ENCODE data around the gene SIK2. TPM values are rescaled to one million over a fixed set of nuclear protein-coding genes. Genes with fewer than 3 reads are reported as not detected.
"Not testable (repeated sequence)": the region's sequence is repeated elsewhere in the genome, so short reads cannot be mapped to it uniquely, and the experiment has no call there.

SIK2 gene
- total RNA-seq, 4 donors from 2014 or later: 20.7 to 35.0 (median 26.8) TPM

GRCh38 chr11:111715142-111715816 lies 113.0 kb downstream of the SIK2 start:
- peaks cover 11 to 16% of the 10 kb centered on the region in 2 donors for H3K36me3 ChIP-seq
- intact Hi-C loops (cut with DNase I): no loop called here
- TF ChIP-seq, protein P1, sequence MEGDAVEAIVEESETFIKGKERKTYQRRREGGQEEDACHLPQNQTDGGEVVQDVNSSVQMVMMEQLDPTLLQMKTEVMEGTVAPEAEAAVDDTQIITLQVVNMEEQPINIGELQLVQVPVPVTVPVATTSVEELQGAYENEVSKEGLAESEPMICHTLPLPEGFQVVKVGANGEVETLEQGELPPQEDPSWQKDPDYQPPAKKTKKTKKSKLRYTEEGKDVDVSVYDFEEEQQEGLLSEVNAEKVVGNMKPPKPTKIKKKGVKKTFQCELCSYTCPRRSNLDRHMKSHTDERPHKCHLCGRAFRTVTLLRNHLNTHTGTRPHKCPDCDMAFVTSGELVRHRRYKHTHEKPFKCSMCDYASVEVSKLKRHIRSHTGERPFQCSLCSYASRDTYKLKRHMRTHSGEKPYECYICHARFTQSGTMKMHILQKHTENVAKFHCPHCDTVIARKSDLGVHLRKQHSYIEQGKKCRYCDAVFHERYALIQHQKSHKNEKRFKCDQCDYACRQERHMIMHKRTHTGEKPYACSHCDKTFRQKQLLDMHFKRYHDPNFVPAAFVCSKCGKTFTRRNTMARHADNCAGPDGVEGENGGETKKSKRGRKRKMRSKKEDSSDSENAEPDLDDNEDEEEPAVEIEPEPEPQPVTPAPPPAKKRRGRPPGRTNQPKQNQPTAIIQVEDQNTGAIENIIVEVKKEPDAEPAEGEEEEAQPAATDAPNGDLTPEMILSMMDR (IDR thresholded peaks at IDR 0.05): no peak
- no peak for TF ChIP-seq POLR2A (IDR thresholded peaks at IDR 0.05)
- WGBS, 2 donors: 89% methylated on average over 5 of the region's 5 CpGs
- no peak for DNase-seq
- H3K4me1 ChIP-seq: peaks cover 0 to 14% of the 10 kb centered on the region in 2 donors
- H3K4me3 ChIP-seq (replicated peaks in 1 of 3): no peak overlapping the region
- H3K27me3 ChIP-seq: no peaks in the 10 kb centered on the region
- no peaks in the 10 kb centered on the region for H3K9me3 ChIP-seq
- H3K27ac ChIP-seq: no peak overlapping the region

- H3K27ac ChIP-seq; H3K27me3 ChIP-seq; intact Hi-C loops (cut with DNase I); H3K9me3 ChIP-seq; DNase-seq; H3K4me3 ChIP-seq (replicated peaks in 1 of 3): not testable (repeated sequence)
- whole genome bisulfite sequencing, 2 donors: 97 to 100% methylated on average over 3 of the region's 3 CpGs
- H3K36me3 ChIP-seq: peaks cover 32% of the 10 kb centered on the region in 2 donors
- H3K4me1 ChIP-seq: peaks cover 0 to 14% of the 10 kb centered on the region in 2 donors
These were observed 115.4 kb downstream of the SIK2 start for GRCh38 chr11:111717660-111718059.

DNA sequence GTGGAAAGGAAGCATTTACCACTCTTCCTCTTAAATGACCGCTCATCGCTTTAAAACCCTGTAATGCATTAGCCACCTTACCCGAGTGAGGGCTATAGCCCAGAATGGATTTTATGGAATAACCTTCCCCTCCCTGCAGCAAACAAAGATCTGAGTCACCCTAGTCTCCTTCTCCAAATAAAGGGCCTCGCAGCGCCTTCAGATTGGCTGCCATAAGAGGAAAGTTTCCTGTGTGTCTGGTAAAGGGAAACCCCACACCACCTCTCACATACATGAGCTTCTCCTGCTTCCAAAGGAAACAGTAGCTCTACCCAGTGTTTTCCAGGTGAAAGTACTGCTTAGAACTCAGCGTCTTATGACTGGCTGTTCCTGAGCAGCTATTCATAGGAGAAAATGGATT lies 116.2 kb downstream of the SIK2 start:
- WGBS, 2 donors: 84 to 90% methylated on average over 6 of the region's 6 CpGs
- no peak for TF ChIP-seq POLR2A (IDR thresholded peaks at IDR 0.05)
- TF ChIP-seq, protein P1 (IDR thresholded peaks at IDR 0.05): no peak
- Histone ChIP-seq H3K27ac (peak overlapping the region in 1 of 3 donors; percentile 28), H3K9me3 (no peaks in the 10 kb centered on the region), H3K4me1 (peaks cover 0 to 14% of the 10 kb centered on the region in 2 donors), H3K4me3 (replicated peaks in 1 of 3) (no peak overlapping the region), H3K36me3 (peaks cover 38 to 39% of the 10 kb centered on the region in 2 donors), H3K27me3 (no peaks in the 10 kb centered on the region)
- no peak for DNase-seq
- intact Hi-C loops (cut with DNase I): no loop called here

GRCh38 chr11:111718859-111719258 lies 116.6 kb downstream of the SIK2 start:
- DNase-seq: no peak
- peaks cover 42 to 43% of the 10 kb centered on the region in 2 donors for H3K36me3 ChIP-seq
- intact Hi-C loops (cut with DNase I): no loop called here
- H3K9me3 ChIP-seq: no peaks in the 10 kb centered on the region
- 89 to 98% methylated on average over 5 of the region's 5 CpGs for WGBS, 2 donors
- peaks cover 0 to 14% of the 10 kb centered on the region in 2 donors for H3K4me1 ChIP-seq
- peak overlapping the region in 1 of 3 donors; percentile 28 for H3K27ac ChIP-seq
- H3K27me3 ChIP-seq: no peaks in the 10 kb centered on the region
- TF ChIP-seq, protein P1 (IDR thresholded peaks at IDR 0.05): no peak
- TF ChIP-seq POLR2A (IDR thresholded peaks at IDR 0.05): no peak
- no peak overlapping the region for H3K4me3 ChIP-seq (replicated peaks in 1 of 3)

DNA sequence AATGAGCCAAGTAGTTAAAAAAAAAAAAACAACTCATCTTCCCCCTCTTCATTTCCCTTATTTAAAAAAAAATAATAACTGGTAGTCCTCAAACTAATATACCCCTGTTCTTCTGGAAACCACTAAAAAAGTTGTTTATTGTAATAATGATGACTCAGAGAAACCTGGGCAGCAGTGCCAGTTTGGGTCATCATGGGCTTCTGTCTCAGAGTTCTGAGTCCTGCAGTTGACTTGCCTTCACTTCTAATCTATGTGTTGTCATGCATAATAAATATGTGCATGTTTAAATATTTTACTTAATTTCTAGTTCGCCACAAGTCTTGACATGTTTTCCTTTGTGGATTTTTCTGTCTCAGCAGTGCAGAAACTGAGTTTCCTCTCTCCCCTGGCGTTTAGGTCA lies 117.1 kb downstream of the SIK2 start:
- WGBS, 2 donors: 90 to 100% methylated on average over 2 of the region's 2 CpGs
- intact Hi-C loops (cut with DNase I): no loop called here
- peak overlapping the region in 1 of 3 donors; percentile 10 for H3K27ac ChIP-seq

More for the DNA sequence above, 117.1 kb downstream of the SIK2 start:
- Histone ChIP-seq H3K4me3 (replicated peaks in 1 of 3) (no peak overlapping the region), H3K9me3 (no peaks in the 10 kb centered on the region), H3K36me3 (peaks cover 47 to 48% of the 10 kb centered on the region in 2 donors), H3K27me3 (no peaks in the 10 kb centered on the region), H3K4me1 (peaks cover 0 to 14% of the 10 kb centered on the region in 2 donors)
- no peak for DNase-seq
- TF ChIP-seq POLR2A (IDR thresholded peaks at IDR 0.05): no peak
- TF ChIP-seq, protein P1 (IDR thresholded peaks at IDR 0.05): no peak

Data from thyroid gland (tissue), 4 donors.